GM08714 (cell line): Measurements from ENCODE around the gene CCDC91.

Experiments used
- H3K4me3 ChIP-seq: fragments of 200-500 bp; sonication (Bioruptor generic); 2 replicates; pipeline ENCODE4 v1.5.1; 2014; ENCODE audit warnings: mild to moderate bottlenecking, low read length, inconsistent platforms
- ZNF274 ChIP-seq: IDR thresholded peaks from 2 replicates; pipeline ENCODE4 v1.6.1; 2012; ENCODE audit warnings: mild to moderate bottlenecking, low read depth, low read length

Gene CCDC91

GRCh38 chr12:28575593-28576205, 385.4 kb downstream of the CCDC91 start:
- TF ChIP-seq ZNF274: no peak
- no peak overlapping the region for H3K4me3 ChIP-seq

GRCh38 chr12:28578361-28578760, 388.1 kb downstream of the CCDC91 start:
- no peak for TF ChIP-seq ZNF274
- H3K4me3 ChIP-seq: no peak overlapping the region

- no peak overlapping the region for H3K4me3 ChIP-seq
- no peak for TF ChIP-seq ZNF274
Measured at GRCh38 chr12:28578833-28579252, 388.6 kb downstream of the CCDC91 start.

GRCh38 chr12:28582672-28583376, 392.6 kb downstream of the CCDC91 start:
- no peak for TF ChIP-seq ZNF274
- no peak overlapping the region for H3K4me3 ChIP-seq

GRCh38 chr12:28583701-28584261, 393.5 kb downstream of the CCDC91 start:
- TF ChIP-seq ZNF274: no peak
- no peak overlapping the region for H3K4me3 ChIP-seq

- no peak overlapping the region for H3K4me3 ChIP-seq
- TF ChIP-seq ZNF274: no peak
Measured at GRCh38 chr12:28585146-28585545, 394.9 kb downstream of the CCDC91 start.

GRCh38 chr12:28586481-28586880, 396.2 kb downstream of the CCDC91 start:
- no peak overlapping the region for H3K4me3 ChIP-seq
- no peak for TF ChIP-seq ZNF274

GRCh38 chr12:28591831-28592230, 401.6 kb downstream of the CCDC91 start:
- TF ChIP-seq ZNF274: no peak
- no peak overlapping the region for H3K4me3 ChIP-seq
